Fibroblast of upper back skin (primary cell): Measurements from ENCODE around the gene PACRG.

Experiments
- DNase-seq: peaks from one replicate; pipeline ENCODE4 v3.0.0-alpha.2; 2013

The PACRG gene

GRCh38 chr6:163182696-163183095 lies 454.9 kb downstream of the PACRG start:
- DNase-seq = no peak

- DNase-seq = peak; percentile 57
These were observed 456.0 kb downstream of the PACRG start for GRCh38 chr6:163183806-163184205.

- DNase-seq = no peak
These were observed 458.0 kb downstream of the PACRG start for GRCh38 chr6:163185744-163186143.

GRCh38 chr6:163186527-163186926 lies 458.8 kb downstream of the PACRG start:
- no peak for DNase-seq

GRCh38 chr6:163187201-163187600 lies 459.4 kb downstream of the PACRG start:
- DNase-seq = no peak

- no peak for DNase-seq
These were observed 459.8 kb downstream of the PACRG start for GRCh38 chr6:163187606-163188005.

GRCh38 chr6:163188746-163189145 lies 461.0 kb downstream of the PACRG start:
- DNase-seq = no peak

- DNase-seq = no peak
These were observed 461.8 kb downstream of the PACRG start for GRCh38 chr6:163189609-163190008.

GRCh38 chr6:163190786-163191185 lies 463.0 kb downstream of the PACRG start:
- DNase-seq = no peak

- DNase-seq = no peak
These were observed 464.1 kb downstream of the PACRG start for GRCh38 chr6:163191704-163192537.

GRCh38 chr6:163192591-163192990 lies 464.8 kb downstream of the PACRG start:
- DNase-seq = no peak

GRCh38 chr6:163193326-163193725 lies 465.6 kb downstream of the PACRG start:
- no peak for DNase-seq

- no peak for DNase-seq
These were observed 468.2 kb downstream of the PACRG start for GRCh38 chr6:163195721-163196691.

GRCh38 chr6:163197839-163198238 lies 470.1 kb downstream of the PACRG start:
- DNase-seq = no peak

- no peak for DNase-seq
These were observed 470.6 kb downstream of the PACRG start for GRCh38 chr6:163198396-163198795.

- DNase-seq = no peak
These were observed 471.6 kb downstream of the PACRG start for GRCh38 chr6:163199371-163199770.

- DNase-seq = no peak
These were observed 472.5 kb downstream of the PACRG start for GRCh38 chr6:163200289-163200688.

- DNase-seq = no peak
These were observed 472.9 kb downstream of the PACRG start for GRCh38 chr6:163200694-163201093.

GRCh38 chr6:163201855-163202254 lies 474.1 kb downstream of the PACRG start:
- DNase-seq = no peak

GRCh38 chr6:163206196-163206595 lies 478.4 kb downstream of the PACRG start:
- no peak for DNase-seq

GRCh38 chr6:163207431-163208383 lies 479.9 kb downstream of the PACRG start:
- no peak for DNase-seq

GRCh38 chr6:163209005-163209404 lies 481.2 kb downstream of the PACRG start:
- no peak for DNase-seq

- DNase-seq = no peak
These were observed 484.3 kb downstream of the PACRG start for GRCh38 chr6:163212123-163212522.
